Measurements from ENCODE around the gene SLC22A3.

DNA sequence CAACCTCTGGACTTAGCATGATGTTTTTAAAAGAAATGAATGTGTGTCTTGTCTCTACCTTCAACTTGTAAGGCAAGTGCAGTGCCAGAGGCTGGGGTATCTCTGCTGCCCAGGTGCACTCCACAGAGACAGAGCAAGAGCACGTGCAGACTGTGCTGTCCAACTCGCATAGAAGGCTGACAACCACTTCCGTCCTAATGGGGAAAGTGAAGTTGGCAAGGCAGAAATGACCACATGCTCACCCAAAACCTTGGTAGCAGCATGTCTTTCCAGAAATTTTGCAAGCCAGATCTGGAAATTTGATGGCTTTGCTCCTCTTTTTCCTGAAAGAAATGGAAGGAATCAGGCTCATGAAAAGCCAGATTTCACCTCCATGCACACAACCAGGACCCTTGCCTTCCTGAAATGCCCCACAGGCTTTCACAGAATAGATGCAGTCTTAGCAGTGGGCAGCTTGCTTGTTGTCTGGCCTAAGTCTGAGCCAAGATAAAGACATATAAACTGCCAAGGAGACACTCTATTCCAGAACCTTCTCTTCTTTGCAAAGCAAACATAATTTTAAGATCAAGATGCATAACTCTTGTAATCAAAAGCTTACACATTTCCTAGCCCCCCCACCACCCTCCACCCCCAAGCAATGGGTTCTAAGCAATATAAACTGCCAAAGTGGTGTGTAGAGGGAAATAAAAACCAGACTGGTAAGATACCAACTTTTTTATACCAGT, 26.8 kb downstream of the SLC22A3 start:
- TF ChIP-seq KDM1A (CRISPR knock-in tag; IDR thresholded peaks at IDR 0.05) (no peak), JUND (CRISPR knock-in tag; IDR thresholded peaks at IDR 0.05) (no peak), THAP11 (CRISPR knock-in tag; IDR thresholded peaks at IDR 0.05) (no peak), ZNF615 (CRISPR knock-in tag; IDR thresholded peaks at IDR 0.05; ENCODE audit: borderline replicate concordance) (no peak), POLR2A (IDR thresholded peaks at IDR 0.05; ENCODE audit: insufficient read depth in 1 of 2, low read depth in 2 of 2, low read length in 2 of 2) (no peak), ZNF7 (CRISPR knock-in tag; IDR thresholded peaks at IDR 0.05) (no peak), NFE2L2 (IDR thresholded peaks at IDR 0.05; ENCODE audit: low read length) (no peak), TAF1 (CRISPR knock-in tag; IDR thresholded peaks at IDR 0.05) (no peak), TCF7L2 (IDR thresholded peaks at IDR 0.05; ENCODE audit: low read depth, low read length) (no peak), ETV5 (CRISPR knock-in tag; IDR thresholded peaks at IDR 0.05; ENCODE audit: borderline replicate concordance) (no peak), CEBPB (IDR thresholded peaks at IDR 0.05; ENCODE audit: borderline replicate concordance, low read depth, low read length) (no peak)
- TF ChIP-seq, protein P1, sequence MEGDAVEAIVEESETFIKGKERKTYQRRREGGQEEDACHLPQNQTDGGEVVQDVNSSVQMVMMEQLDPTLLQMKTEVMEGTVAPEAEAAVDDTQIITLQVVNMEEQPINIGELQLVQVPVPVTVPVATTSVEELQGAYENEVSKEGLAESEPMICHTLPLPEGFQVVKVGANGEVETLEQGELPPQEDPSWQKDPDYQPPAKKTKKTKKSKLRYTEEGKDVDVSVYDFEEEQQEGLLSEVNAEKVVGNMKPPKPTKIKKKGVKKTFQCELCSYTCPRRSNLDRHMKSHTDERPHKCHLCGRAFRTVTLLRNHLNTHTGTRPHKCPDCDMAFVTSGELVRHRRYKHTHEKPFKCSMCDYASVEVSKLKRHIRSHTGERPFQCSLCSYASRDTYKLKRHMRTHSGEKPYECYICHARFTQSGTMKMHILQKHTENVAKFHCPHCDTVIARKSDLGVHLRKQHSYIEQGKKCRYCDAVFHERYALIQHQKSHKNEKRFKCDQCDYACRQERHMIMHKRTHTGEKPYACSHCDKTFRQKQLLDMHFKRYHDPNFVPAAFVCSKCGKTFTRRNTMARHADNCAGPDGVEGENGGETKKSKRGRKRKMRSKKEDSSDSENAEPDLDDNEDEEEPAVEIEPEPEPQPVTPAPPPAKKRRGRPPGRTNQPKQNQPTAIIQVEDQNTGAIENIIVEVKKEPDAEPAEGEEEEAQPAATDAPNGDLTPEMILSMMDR (CRISPR knock-in tag; IDR thresholded peaks at IDR 0.05) = no peak
- TF ChIP-seq, protein P2, sequence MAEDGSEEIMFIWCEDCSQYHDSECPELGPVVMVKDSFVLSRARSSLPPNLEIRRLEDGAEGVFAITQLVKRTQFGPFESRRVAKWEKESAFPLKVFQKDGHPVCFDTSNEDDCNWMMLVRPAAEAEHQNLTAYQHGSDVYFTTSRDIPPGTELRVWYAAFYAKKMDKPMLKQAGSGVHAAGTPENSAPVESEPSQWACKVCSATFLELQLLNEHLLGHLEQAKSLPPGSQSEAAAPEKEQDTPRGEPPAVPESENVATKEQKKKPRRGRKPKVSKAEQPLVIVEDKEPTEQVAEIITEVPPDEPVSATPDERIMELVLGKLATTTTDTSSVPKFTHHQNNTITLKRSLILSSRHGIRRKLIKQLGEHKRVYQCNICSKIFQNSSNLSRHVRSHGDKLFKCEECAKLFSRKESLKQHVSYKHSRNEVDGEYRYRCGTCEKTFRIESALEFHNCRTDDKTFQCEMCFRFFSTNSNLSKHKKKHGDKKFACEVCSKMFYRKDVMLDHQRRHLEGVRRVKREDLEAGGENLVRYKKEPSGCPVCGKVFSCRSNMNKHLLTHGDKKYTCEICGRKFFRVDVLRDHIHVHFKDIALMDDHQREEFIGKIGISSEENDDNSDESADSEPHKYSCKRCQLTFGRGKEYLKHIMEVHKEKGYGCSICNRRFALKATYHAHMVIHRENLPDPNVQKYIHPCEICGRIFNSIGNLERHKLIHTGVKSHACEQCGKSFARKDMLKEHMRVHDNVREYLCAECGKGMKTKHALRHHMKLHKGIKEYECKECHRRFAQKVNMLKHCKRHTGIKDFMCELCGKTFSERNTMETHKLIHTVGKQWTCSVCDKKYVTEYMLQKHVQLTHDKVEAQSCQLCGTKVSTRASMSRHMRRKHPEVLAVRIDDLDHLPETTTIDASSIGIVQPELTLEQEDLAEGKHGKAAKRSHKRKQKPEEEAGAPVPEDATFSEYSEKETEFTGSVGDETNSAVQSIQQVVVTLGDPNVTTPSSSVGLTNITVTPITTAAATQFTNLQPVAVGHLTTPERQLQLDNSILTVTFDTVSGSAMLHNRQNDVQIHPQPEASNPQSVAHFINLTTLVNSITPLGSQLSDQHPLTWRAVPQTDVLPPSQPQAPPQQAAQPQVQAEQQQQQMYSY (CRISPR knock-in tag; IDR thresholded peaks at IDR 0.05) = no peak
- TF ChIP-seq, protein P3, sequence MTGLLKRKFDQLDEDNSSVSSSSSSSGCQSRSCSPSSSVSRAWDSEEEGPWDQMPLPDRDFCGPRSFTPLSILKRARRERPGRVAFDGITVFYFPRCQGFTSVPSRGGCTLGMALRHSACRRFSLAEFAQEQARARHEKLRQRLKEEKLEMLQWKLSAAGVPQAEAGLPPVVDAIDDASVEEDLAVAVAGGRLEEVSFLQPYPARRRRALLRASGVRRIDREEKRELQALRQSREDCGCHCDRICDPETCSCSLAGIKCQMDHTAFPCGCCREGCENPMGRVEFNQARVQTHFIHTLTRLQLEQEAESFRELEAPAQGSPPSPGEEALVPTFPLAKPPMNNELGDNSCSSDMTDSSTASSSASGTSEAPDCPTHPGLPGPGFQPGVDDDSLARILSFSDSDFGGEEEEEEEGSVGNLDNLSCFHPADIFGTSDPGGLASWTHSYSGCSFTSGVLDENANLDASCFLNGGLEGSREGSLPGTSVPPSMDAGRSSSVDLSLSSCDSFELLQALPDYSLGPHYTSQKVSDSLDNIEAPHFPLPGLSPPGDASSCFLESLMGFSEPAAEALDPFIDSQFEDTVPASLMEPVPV (CRISPR knock-in tag; IDR thresholded peaks at IDR 0.05) = no peak

Data from HepG2 (cell line).